RWPE2 (cell line): ENCODE data around the gene DPRX.

ENCODE experiments used
- ATAC-seq: fragments of 200-7000 bp; cut with Tn5 transposase; 3 replicates; pipeline ENCODE4 v1.9.1; 2021; ENCODE audit warnings: low read depth
- DNase-seq: peaks from one replicate; pipeline ENCODE4 v3.0.0-alpha.2; 2020; ENCODE audit warnings: low spot score
- H3K27ac ChIP-seq: fragments of 450-650 bp; 2 replicates; pipeline ENCODE4 v1.5.1; 2017; ENCODE audit warnings: mild to moderate bottlenecking; ENCODE audit not compliant: poor library complexity, severe bottlenecking
- H3K27me3 ChIP-seq: fragments of 250-450 bp; sonication (Bioruptor Pico); 2 replicates; pipeline ENCODE4 v1.5.1; 2021; ENCODE audit warnings: mild to moderate bottlenecking, moderate library complexity; ENCODE audit not compliant: insufficient read depth, poor library complexity, severe bottlenecking
- H3K36me3 ChIP-seq: fragments of 250-450 bp; sonication (Bioruptor Pico); 2 replicates; pipeline ENCODE4 v1.5.1; 2020; ENCODE audit warnings: low read depth, mild to moderate bottlenecking, moderate library complexity
- H3K4me1 ChIP-seq: fragments of 250-450 bp; sonication (Bioruptor Pico); 2 replicates; pipeline ENCODE4 v1.5.1; 2021; ENCODE audit warnings: mild to moderate bottlenecking, moderate library complexity; ENCODE audit not compliant: insufficient read depth, poor library complexity, severe bottlenecking
- H3K4me3 ChIP-seq: fragments of 250-450 bp; sonication (Bioruptor Pico); 2 replicates; pipeline ENCODE4 v1.5.1; 2021; ENCODE audit warnings: mild to moderate bottlenecking, moderate library complexity; ENCODE audit not compliant: severe bottlenecking
- H3K9me3 ChIP-seq: fragments of 250-450 bp; sonication (Bioruptor Pico); 2 replicates; pipeline ENCODE4 v1.5.1; 2021; ENCODE audit warnings: mild to moderate bottlenecking, moderate library complexity; ENCODE audit not compliant: severe bottlenecking
- CTCF ChIP-seq: fragments of 450-650 bp; IDR thresholded peaks from one replicate; pipeline ENCODE4 v1.5.1; 2017; ENCODE audit warnings: mild to moderate bottlenecking, moderate library complexity; ENCODE audit not compliant: poor library complexity, severe bottlenecking

DPRX gene

GRCh38 chr19:53644061-53644816 lies 12.4 kb downstream of the DPRX start:
- DNase-seq (no peak), ATAC-seq (no peak)
- no peaks in the 10 kb centered on the region for H3K9me3 ChIP-seq
- H3K27ac ChIP-seq: no peak overlapping the region
- no peaks in the 10 kb centered on the region for H3K4me1 ChIP-seq
- no peak for TF ChIP-seq CTCF
- H3K36me3 ChIP-seq: no peaks in the 10 kb centered on the region
- no peak overlapping the region for H3K4me3 ChIP-seq
- no peaks in the 10 kb centered on the region for H3K27me3 ChIP-seq

- DNase-seq: no peak
- Histone ChIP-seq H3K36me3 (no peaks in the 10 kb centered on the region), H3K9me3 (no peaks in the 10 kb centered on the region), H3K27ac (no peak overlapping the region), H3K4me1 (no peaks in the 10 kb centered on the region), H3K27me3 (no peaks in the 10 kb centered on the region), H3K4me3 (no peak overlapping the region)
- no peak for ATAC-seq
- no peak for TF ChIP-seq CTCF
These were observed 14.3 kb downstream of the DPRX start for GRCh38 chr19:53646144-53646543.

GRCh38 chr19:53647350-53647749 lies 15.6 kb downstream of the DPRX start:
- Histone ChIP-seq H3K4me3 (no peak overlapping the region), H3K27me3 (no peaks in the 10 kb centered on the region), H3K4me1 (no peaks in the 10 kb centered on the region), H3K9me3 (peaks cover 5% of the 10 kb centered on the region), H3K36me3 (no peaks in the 10 kb centered on the region), H3K27ac (no peak overlapping the region)
- ATAC-seq (no peak), DNase-seq (no peak)
- TF ChIP-seq CTCF: no peak

- no peaks in the 10 kb centered on the region for H3K4me1 ChIP-seq
- no peak overlapping the region for H3K27ac ChIP-seq
- H3K36me3 ChIP-seq: no peaks in the 10 kb centered on the region
- no peak for DNase-seq
- no peak overlapping the region for H3K4me3 ChIP-seq
- TF ChIP-seq CTCF: no peak
- ATAC-seq: no peak
- H3K27me3 ChIP-seq: no peaks in the 10 kb centered on the region
- H3K9me3 ChIP-seq: peaks cover 5% of the 10 kb centered on the region
These were observed 16.0 kb downstream of the DPRX start for GRCh38 chr19:53647792-53648191.

- Histone ChIP-seq H3K36me3 (no peaks in the 10 kb centered on the region), H3K27me3 (no peaks in the 10 kb centered on the region), H3K4me1 (no peaks in the 10 kb centered on the region), H3K4me3 (no peak overlapping the region), H3K27ac (no peak overlapping the region), H3K9me3 (peaks cover 5% of the 10 kb centered on the region)
- no peak for TF ChIP-seq CTCF
- no peak for ATAC-seq
- no peak for DNase-seq
These were observed 18.2 kb downstream of the DPRX start for GRCh38 chr19:53649746-53650593.
